ENCODE results near the gene PXK.

- TF ChIP-seq MAX (IDR thresholded peaks at IDR 0.05) (no peak), TCF12 (IDR thresholded peaks at IDR 0.05; ENCODE audit: low read depth) (no peak), RAD21 (IDR thresholded peaks at IDR 0.05; ENCODE audit: low read depth) (no peak)
These were observed 33.6 kb upstream of the PXK start for GRCh38 chr3:58299075-58299474.

Measured in Ishikawa (cell line).